A204.1 (cell line): ENCODE results near the gene CCDC27.

Experiments used
- FAIRE-seq: peaks from 2 replicates; lab custom pipeline; 2012; peaks lifted over from hg19 to GRCh38; lab: Jason Lieb, UNC

CCDC27 gene

DNA sequence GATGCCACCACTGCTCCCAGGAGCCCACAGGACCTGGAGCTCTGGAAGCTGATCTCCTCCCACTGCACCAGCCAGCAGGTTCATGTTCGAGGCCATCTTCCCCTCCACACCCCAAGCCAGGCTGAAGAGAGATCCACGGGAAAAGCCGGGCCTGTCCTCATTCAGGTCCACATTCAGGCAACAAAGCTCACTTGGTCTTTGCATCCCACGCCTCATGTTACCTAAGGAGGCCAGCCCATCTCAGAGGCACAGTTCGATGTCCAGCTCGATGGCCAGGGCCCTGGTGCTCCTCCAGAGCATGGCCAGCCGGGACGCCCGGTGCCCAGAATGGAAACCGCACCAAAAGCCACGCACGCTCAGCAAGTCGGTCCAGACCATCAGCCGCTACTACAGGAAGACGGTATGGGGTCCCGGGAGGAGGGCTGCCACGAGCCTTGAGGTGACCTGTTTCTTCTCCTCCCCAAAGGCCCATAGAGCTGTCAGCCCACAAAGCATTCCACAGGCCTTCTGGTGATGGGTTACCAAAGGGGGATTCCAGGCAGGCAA lies at the start of gene CCDC27:
Gene CCDC27 (plus strand): TSS at position 51 of the 546 bp plus-strand sequence. CDS start 32 bp downstream, at position 83.
- no peak for FAIRE-seq

DNA sequence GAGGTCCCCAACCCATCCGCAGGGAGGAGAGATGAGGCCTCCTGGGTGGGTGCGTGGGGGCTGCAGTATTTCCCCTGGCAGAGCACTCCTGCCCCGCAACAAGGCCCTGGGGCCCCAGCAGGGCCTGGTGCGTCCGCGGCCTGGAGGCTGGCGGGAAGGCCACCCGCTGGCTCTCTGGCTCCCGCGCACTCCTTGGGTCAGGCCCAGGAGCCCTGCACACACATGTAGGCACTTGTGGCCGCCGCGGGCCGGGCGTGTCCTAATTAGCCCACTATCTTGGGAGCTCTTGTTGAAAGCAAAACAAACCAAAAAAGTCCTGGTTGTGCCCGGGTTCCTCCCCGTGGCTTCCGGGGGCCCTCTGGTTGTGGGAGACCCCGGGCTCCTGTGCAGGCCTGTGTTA lies 49.7 kb upstream of the CCDC27 start:
- FAIRE-seq = no peak

GRCh38 chr1:3702990-3703728 lies 49.1 kb upstream of the CCDC27 start:
- FAIRE-seq = no peak

DNA sequence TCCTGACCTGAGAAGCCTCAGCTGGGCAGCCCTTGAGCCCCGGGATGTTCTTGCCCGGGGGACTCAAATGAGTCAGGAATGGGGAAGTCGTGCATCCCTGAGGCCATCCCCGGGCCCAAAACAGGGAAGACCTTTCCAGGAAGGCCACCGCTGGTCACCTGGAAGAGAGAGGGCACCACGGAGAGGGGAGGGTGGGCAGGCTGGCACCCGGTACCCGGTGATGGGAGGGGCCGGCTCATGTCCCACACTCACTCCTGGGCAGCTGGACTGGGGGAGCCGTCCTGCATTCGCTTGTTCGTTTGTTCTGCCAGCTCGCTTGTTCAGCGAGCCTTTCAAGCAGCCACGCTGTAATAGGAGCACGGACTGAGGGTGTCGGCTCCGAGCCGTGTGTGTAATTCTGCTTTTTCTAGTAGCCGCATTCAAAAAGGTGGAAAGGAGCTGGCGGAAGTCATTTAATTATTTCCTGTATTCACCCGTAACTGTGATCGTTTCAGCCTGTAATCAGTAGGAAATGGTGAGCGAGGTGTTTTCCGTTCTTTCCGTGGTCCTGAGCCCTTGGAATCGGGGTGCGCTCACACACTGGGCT lies 48.4 kb upstream of the CCDC27 start:
- no peak for FAIRE-seq

DNA sequence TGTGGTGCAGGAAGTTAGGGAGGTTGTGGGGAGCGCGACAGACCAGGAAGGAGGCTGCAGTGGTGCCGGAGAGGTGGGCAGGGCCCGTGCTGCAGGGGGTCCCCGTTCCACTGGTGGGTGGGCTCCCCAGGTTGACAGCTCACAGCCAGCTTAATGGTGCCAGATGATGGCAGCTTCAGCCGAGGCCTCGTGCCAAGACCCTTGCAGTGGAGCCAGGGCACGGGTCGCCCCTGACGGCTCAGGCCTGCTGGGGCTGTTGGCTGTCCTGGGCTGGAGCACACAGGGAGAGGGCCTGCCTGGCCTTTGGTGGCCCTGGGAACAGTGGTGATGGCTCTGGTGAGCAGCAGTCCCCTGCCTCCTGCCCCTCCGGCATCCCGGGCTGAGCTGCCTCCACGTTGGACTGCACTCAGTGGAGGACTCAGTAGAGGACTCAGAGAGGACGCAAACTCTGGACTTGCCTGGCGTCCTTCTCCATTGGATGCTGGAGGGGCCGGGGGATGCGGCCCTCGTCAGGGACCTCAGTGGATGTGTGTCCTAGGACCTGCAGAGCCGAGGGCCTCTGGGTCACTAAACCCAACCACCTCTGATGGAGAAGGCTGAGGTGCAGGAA lies 46.8 kb upstream of the CCDC27 start:
- no peak for FAIRE-seq

DNA sequence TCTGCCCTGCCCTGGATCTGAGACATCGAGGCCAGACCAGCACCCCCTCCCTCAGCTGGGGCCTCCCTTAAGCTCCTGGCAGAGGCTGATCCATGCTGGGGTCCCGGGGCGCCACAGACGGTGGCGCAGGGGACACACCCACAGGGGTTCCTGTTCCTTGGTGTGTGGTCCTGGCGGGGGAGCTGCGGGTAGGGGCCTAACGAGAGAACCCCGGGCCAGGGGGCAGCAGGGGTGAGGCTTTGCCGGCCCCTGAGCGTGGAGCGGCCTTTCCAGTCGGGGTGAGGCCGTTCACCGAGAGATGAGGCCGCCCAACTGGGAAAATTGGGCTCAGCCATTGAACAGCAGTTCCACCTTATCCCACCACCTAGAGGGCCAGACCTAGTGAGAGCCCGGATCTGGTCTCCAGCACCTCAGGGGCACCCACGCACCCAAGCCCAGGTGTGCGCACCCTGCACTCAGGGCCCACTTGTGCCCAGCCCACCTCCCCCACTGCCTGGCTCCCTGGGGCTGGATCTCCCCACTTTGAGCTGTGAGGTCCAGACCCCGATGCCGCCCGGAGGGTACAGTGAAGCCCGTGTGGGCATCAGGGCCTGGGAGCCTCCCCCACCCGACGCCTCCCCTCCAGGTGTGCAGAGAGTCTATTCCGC lies 45.5 kb upstream of the CCDC27 start:
- FAIRE-seq = no peak

DNA sequence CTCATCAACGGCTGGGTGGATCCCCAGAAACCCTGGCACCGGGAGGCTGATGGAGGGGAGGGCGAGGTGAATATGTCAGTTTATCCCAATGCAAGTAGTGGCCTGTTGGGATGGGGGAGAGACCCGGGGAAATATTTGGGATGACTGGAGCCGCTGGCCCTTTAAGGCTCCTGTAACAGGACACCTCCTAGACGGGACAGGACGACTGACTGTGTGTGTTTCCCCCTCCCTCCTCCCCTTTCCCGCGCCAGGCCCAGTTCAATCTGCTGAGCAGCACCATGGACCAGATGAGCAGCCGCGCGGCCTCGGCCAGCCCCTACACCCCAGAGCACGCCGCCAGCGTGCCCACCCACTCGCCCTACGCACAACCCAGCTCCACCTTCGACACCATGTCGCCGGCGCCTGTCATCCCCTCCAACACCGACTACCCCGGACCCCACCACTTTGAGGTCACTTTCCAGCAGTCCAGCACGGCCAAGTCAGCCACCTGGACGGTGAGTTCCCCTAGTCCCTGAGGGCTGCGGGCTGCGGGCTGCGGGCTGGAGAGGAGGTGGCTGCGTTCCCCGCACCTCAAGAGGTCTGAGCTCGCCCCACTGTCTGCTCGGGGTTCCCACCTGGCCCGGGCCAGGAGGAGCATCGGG lies 44.8 kb upstream of the CCDC27 start:
- FAIRE-seq = no peak

DNA sequence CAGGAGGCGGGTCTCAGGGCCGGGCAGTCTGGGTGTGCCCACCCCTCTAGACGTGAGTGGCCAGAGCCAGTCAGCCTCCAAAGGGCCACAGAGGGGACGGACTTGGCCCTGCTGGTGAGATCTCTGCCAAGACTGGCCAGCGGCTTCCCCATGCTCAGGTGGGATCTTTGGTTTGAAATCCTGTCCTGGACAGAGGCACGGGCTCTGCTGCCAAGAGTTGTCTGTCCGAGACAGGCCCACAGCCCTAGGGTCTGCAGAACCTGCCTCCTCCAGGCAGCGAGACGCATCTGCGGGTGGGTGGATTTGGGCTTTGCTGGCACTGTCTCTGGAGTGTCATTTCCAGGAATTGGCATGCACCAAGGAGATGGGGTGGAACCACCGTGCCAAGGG lies 44.3 kb upstream of the CCDC27 start:
- no peak for FAIRE-seq

GRCh38 chr1:3708791-3709190 lies 43.5 kb upstream of the CCDC27 start:
- FAIRE-seq = no peak

GRCh38 chr1:3710251-3710650 lies 42.0 kb upstream of the CCDC27 start:
- FAIRE-seq = no peak

DNA sequence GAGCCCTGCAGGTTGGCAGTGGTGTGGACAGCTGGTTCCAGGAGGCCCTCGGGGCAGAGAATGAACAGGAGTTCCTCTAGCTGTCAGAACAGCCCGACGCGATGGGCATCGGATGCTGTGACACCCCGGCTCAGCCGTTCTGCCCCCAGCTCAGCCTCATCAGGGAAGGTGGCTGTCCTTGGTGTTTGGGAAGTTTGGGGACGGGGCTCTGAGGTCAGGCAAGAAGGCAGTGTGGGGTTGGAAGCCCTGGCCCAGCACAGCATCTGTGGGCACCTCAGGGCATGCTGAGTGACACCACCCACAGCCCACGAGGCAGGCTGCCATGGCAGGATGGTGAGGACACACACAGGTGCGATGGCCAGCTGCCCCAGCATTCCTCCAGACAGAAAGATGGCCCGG lies 40.9 kb upstream of the CCDC27 start:
- no peak for FAIRE-seq

DNA sequence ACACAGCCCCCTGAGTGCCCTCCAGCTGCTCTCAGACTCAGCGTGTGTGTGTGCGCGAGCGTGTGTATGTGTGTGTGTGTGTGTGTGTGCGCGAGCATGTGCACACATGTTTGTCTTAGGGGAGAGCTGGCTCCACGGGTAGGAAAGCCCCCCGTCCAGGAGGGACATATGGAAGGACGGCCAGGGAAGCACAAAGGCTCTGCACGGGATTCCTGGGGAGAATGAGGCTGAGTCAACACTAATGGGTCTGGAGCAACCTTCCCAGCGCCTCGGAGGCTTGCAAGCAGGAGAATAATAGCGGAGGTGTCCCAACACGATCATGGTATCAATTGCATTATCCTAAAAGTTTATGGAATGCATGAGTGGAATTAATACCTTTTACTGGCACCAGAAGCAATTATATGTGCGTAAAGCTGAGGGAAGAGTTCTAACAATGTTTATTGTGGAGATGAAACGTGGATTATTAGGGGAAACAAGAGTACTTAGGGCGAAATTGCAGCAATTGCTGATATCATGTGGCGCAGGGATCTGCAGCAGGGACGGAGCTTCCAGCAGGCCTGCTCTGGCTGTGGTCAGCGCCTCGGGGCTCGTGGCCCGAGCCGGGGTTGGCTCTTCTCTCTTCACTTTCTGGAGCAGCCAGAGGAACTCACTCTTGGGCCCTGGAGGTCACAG lies 40.3 kb upstream of the CCDC27 start:
- no peak for FAIRE-seq

DNA sequence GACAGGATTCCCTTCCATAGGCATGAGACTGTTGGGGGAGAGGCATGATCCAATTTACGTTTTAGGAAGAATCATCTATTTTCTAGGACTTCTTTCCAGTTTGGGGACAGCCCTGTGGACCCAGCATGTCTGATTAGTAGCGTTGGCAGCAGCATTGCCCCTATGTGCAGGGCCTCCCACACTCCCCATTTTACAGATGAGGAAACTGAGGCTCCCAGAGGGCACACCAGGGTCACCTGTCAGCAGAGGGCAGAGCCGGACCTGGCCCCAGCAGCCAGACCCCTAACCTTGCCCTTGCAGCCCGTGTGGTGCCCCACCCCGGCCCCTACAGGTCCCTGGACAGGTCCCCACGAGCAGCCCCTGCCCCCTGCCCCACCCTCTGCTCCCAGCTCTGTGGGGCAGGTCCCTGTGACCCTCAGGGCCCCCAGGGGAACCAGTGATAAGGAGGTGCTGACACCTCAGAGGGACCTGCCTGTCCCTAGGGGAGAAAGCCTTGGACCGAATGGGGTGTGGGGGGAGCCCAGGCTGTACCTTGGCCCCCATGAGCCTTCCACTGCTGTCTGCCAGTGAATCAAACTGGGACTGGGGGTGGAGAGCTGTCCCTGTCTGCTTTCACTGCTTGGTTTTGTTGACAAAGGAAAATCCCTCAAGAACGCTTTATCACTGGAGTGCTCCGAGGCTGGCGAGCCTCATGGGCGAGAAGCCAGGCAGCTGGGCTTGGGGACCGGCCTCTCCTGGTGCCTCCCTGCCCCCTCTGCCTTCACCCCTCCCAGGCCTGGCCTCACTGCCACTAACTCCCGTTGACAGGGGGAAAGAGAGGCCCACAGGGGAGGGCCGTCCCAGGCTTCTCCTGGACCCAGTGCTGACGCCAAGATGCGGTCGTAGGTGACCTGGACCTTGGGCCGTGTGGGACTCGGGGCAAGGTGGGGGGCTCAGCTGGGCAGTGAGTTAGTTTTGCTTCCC lies 39.4 kb upstream of the CCDC27 start:
- no peak for FAIRE-seq

DNA sequence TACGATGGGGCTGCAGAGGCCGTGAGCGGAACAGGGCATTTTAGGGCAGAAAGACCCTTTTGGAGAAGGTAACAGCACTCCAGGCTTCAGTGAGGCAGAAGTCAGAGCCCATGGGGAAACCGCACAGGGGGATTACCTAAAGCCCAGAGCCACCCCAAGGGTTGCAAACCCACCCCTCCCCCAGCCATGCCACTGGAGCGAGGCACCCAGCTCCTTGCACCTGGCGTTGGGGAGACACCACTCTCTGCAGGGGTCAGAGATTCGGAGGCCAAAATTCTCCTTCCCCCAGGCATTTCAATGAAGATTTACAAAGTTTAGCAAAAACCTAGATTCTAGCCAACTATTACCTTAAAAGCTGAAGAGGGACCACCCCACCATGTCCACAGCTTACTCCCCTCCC lies 38.4 kb upstream of the CCDC27 start:
- FAIRE-seq = no peak

GRCh38 chr1:3714284-3714741 lies 37.9 kb upstream of the CCDC27 start:
- no peak for FAIRE-seq

DNA sequence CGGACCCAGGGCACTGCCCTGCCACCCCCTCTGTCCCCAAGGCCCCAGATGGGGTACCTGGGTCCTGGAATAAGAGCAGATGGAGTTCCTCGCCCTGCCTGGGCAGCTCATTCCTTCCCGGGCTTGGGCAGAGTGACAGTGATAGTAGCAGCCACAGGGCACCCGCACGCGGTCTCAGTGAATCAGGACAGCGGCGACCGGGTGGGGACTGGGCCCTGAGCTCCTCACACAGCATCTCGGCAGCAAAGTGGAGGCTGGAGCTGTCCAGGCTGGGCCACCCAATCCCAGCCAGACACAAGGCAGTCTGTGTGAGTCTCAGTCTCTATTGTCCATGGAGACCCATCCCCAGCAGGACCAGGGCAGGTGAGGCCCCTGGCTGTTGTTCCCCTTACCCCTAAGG lies 37.4 kb upstream of the CCDC27 start:
- no peak for FAIRE-seq

GRCh38 chr1:3716351-3716750 lies 35.9 kb upstream of the CCDC27 start:
- no peak for FAIRE-seq

GRCh38 chr1:3717041-3717714 lies 35.1 kb upstream of the CCDC27 start:
- FAIRE-seq = no peak

GRCh38 chr1:3717715-3718601 lies 34.3 kb upstream of the CCDC27 start:
- no peak for FAIRE-seq
